Uterus (tissue), 2 donors: Measurements from ENCODE around the gene AMBRA1.

Experiments used
- CTCF ChIP-seq, 4 experiments: fragments of 200-600 bp in 2 of 4; fragments of 450-650 bp in 2 of 4; sonication (generic) in 2 of 4; IDR thresholded peaks; one replicate each; pipeline ENCODE4 v1.5.1; 2016 to 2019; ENCODE audit warnings: antibody characterized with exemption in 4 of 4, mild to moderate bottlenecking in 2 of 4, moderate library complexity in 1 of 4
- POLR2A ChIP-seq, 2 donors: fragments of 450-650 bp; IDR thresholded peaks; one replicate each; pipeline ENCODE4 v1.6.1; 2016; ENCODE audit warnings: antibody characterized with exemption in 2 of 2, mild to moderate bottlenecking in 1 of 2, moderate library complexity in 1 of 2

GRCh38 chr11:46383974-46384701 is 209.7 kb downstream of the AMBRA1 start:
- TF ChIP-seq CTCF (IDR thresholded peaks at IDR 0.05) (no peak), POLR2A (IDR thresholded peaks at IDR 0.05) (no peak)
